Measurements from ENCODE around the gene NEXN.

GRCh38 chr1:77857552-77857951, 30.9 kb upstream of the NEXN start:
- no peak for TF ChIP-seq CTCF (IDR thresholded peaks at IDR 0.05; ENCODE audit: low read depth, low read length)
- no peak for TF ChIP-seq POLR2A (IDR thresholded peaks at IDR 0.05; ENCODE audit: extremely low read depth, insufficient read length)
